Liver (tissue), 9 donors: ENCODE measurements around the gene SMIM14. TPM values are rescaled to one million over a fixed set of nuclear protein-coding genes. Genes with fewer than 3 reads are reported as not detected.

Experiments
- DNase-seq: peaks from one replicate; pipeline ENCODE4 v3.0.0-alpha.2; 2017; ENCODE audit warnings: low spot score
- H3K27ac ChIP-seq, 2 donors: one replicate each; pipeline ENCODE4 v1.7.0; 2013; ENCODE audit warnings: inconsistent platforms in 2 of 2, low read length in 2 of 2, control low read depth in 1 of 2, low read depth in 1 of 2, mild to moderate bottlenecking in 1 of 2
- H3K27me3 ChIP-seq, 4 donors: one replicate each; pipeline versions ENCODE4 v1.6.1 to v1.7.0; 2013; ENCODE audit warnings: low read length in 3 of 4, inconsistent platforms in 1 of 4, mild to moderate bottlenecking in 1 of 4, moderate library complexity in 1 of 4; ENCODE audit not compliant: control insufficient read depth in 4 of 4, insufficient read depth in 4 of 4
- H3K36me3 ChIP-seq, 4 donors: one replicate each; pipeline versions ENCODE4 v1.6.1 to v1.7.0; 2013; ENCODE audit warnings: low read length in 3 of 4, mild to moderate bottlenecking in 3 of 4, low read depth in 1 of 4, moderate library complexity in 1 of 4; ENCODE audit not compliant: control insufficient read depth in 4 of 4, insufficient read depth in 3 of 4
- H3K4me1 ChIP-seq, 4 donors: one replicate each; pipeline versions ENCODE4 v1.6.1 to v1.7.0; 2013; ENCODE audit warnings: low read length in 3 of 4, mild to moderate bottlenecking in 3 of 4, moderate library complexity in 1 of 4; ENCODE audit not compliant: control insufficient read depth in 4 of 4, insufficient read depth in 4 of 4
- H3K4me3 ChIP-seq, 3 donors: one replicate each; pipeline versions ENCODE4 v1.6.1 to v1.7.0; 2013; ENCODE audit warnings: low read length in 3 of 3, control low read depth in 1 of 3, low read depth in 1 of 3, mild to moderate bottlenecking in 1 of 3
- H3K9ac ChIP-seq, 2 donors: one replicate each; pipeline ENCODE4 v1.7.0; 2013; ENCODE audit warnings: low read length in 2 of 2, mild to moderate bottlenecking in 2 of 2, moderate library complexity in 2 of 2, control low read depth in 1 of 2, low read depth in 1 of 2
- H3K9me3 ChIP-seq, 4 donors: one replicate each; pipeline versions ENCODE4 v1.6.1 to v1.7.0; 2013; ENCODE audit warnings: low read length in 3 of 4; ENCODE audit not compliant: control insufficient read depth in 4 of 4
- ATF3 ChIP-seq: IDR thresholded peaks from 2 replicates; pipeline ENCODE4 v1.6.1; 2016; ENCODE audit warnings: antibody characterized with exemption
- CTCF ChIP-seq: fragments of 150-350 bp; IDR thresholded peaks from 2 replicates; pipeline ENCODE4 v1.5.1; 2017; ENCODE audit warnings: improper control_type of control experiment, low read depth, low read length; ENCODE audit not compliant: missing input control
- EGR1 ChIP-seq, 2 donors: IDR thresholded peaks; 2 replicates each; pipeline ENCODE4 v1.6.1; 2016 to 2018; ENCODE audit warnings: antibody characterized with exemption in 2 of 2, low read depth in 2 of 2
- FOXA1 ChIP-seq: IDR thresholded peaks from 2 replicates; pipeline ENCODE4 v1.6.1; 2016; ENCODE audit warnings: antibody characterized with exemption
- FOXA2 ChIP-seq: IDR thresholded peaks from 2 replicates; pipeline ENCODE4 v1.6.1; 2016; ENCODE audit warnings: antibody characterized with exemption
- GABPA ChIP-seq, 2 donors: IDR thresholded peaks in 1 of 2; conservative IDR thresholded peaks in 1 of 2; 2 replicates each; pipeline ENCODE4 v1.6.1; 2016; ENCODE audit warnings: antibody characterized with exemption in 2 of 2, mild to moderate bottlenecking in 1 of 2, moderate library complexity in 1 of 2
- HNF4A ChIP-seq, 2 donors: conservative IDR thresholded peaks; 2 replicates each; pipeline ENCODE4 v1.6.1; 2016; ENCODE audit warnings: antibody characterized with exemption in 2 of 2, mild to moderate bottlenecking in 2 of 2
- HNF4G ChIP-seq: IDR thresholded peaks from 2 replicates; pipeline ENCODE4 v1.6.1; 2016; ENCODE audit warnings: antibody characterized with exemption
- JUND ChIP-seq, 2 donors: IDR thresholded peaks; 2 replicates each; pipeline ENCODE4 v1.6.1; 2016; ENCODE audit warnings: antibody characterized with exemption in 2 of 2
- MAX ChIP-seq: IDR thresholded peaks from 2 replicates; pipeline ENCODE4 v1.6.1; 2016; ENCODE audit warnings: antibody characterized with exemption
- NR2F2 ChIP-seq: IDR thresholded peaks from 2 replicates; pipeline ENCODE4 v1.6.1; 2016; ENCODE audit warnings: antibody characterized with exemption
- RAD21 ChIP-seq, 2 donors: IDR thresholded peaks; 2 replicates each; pipeline ENCODE4 v1.6.1; 2016; ENCODE audit warnings: antibody characterized with exemption in 2 of 2, mild to moderate bottlenecking in 2 of 2
- REST ChIP-seq: IDR thresholded peaks from 2 replicates; pipeline ENCODE4 v1.6.1; 2016; ENCODE audit warnings: antibody characterized with exemption, mild to moderate bottlenecking
- RXRA ChIP-seq, 2 donors: IDR thresholded peaks; 2 replicates each; pipeline ENCODE4 v1.6.1; 2017 to 2018; ENCODE audit warnings: antibody characterized with exemption in 2 of 2, mild to moderate bottlenecking in 1 of 2
- SP1 ChIP-seq: IDR thresholded peaks from 2 replicates; pipeline ENCODE4 v1.6.1; 2018; ENCODE audit warnings: antibody characterized with exemption, mild to moderate bottlenecking
- TAF1 ChIP-seq: conservative IDR thresholded peaks from 2 replicates; pipeline ENCODE4 v1.6.1; 2016; ENCODE audit warnings: antibody characterized with exemption, mild to moderate bottlenecking
- YY1 ChIP-seq: IDR thresholded peaks from 2 replicates; pipeline ENCODE4 v1.6.1; 2016; ENCODE audit warnings: antibody characterized with exemption, mild to moderate bottlenecking
- ZBTB33 ChIP-seq: IDR thresholded peaks from 2 replicates; pipeline ENCODE4 v1.6.1; 2016; ENCODE audit warnings: antibody characterized with exemption
- WGBS: extraction: QIAGEN DNeasy Blood & Tissue Kit; methylation state at CpG from one replicate; pipeline ENCODE4 v1.1.7; 2013; 5-methylcytosine and 5-hydroxymethylcytosine counted together
- polyA plus RNA-seq, 2 donors: library from polyadenylated mRNA; stranded (reverse) in 1 of 2; unstranded in 1 of 2; fragments of 200-250 nt in 1 of 2; fragments of >200 nt in 1 of 2; fragmentation: Nextera tagmentation in 1 of 2; extraction: Ambion mirVana in 1 of 2; gene quantifications; one replicate each; pipeline versions ENCODE4 v1.2.1 to v1.2.3, GENCODE V29; 2013 to 2015
- total RNA-seq, 2 donors: library from RNA; depleted of rRNA; stranded (reverse); fragments of >200 nt; gene quantifications; one replicate each; pipeline ENCODE4 v1.2.3, GENCODE V29; 2014
- donor health status: healthy.
- donor health status: healthy.
- donor health status: healthy.
- donor health status: healthy.
- donor health status: healthy.

The SMIM14 gene
- total and polyA plus RNA-seq, 4 donors: 21.1 to 311 (median 91.6) TPM

- no peak overlapping the region for H3K9ac ChIP-seq
- H3K4me3 ChIP-seq: no peak overlapping the region
- no peak overlapping the region for H3K27ac ChIP-seq
- H3K27me3 ChIP-seq: no peaks in the 10 kb centered on the region
- peaks cover 0 to 2% (median 0%) of the 10 kb centered on the region in 4 donors for H3K36me3 ChIP-seq
- H3K4me1 ChIP-seq: peaks cover 0 to 29% (median 19%) of the 10 kb centered on the region in 4 donors
- WGBS: 58% methylated on average over 5 of the region's 5 CpGs
- no peak for TF ChIP-seq REST
- TF ChIP-seq ZBTB33: no peak
- TF ChIP-seq SP1: no peak
- no peak for TF ChIP-seq YY1
- no peak for TF ChIP-seq EGR1 (IDR thresholded peaks at IDR 0.05; ENCODE audit: low read depth in 2 of 2)
- no peak for TF ChIP-seq RXRA (IDR thresholded peaks at IDR 0.05)
- TF ChIP-seq HNF4G: no peak
- TF ChIP-seq RAD21 (IDR thresholded peaks at IDR 0.05): no peak
- no peak for TF ChIP-seq FOXA1
- no peak for TF ChIP-seq CTCF
- no peak for TF ChIP-seq ATF3
- no peak for TF ChIP-seq GABPA (IDR thresholded peaks at IDR 0.05 in 1 of 2, conservative IDR thresholded peaks at IDR 0.05 in 1 of 2)
- TF ChIP-seq JUND (IDR thresholded peaks at IDR 0.05): no peak
- no peak for TF ChIP-seq HNF4A (conservative IDR thresholded peaks at IDR 0.05)
- TF ChIP-seq TAF1: no peak
- no peak for TF ChIP-seq NR2F2
- no peak for TF ChIP-seq FOXA2
- no peak for TF ChIP-seq MAX
- no peaks in the 10 kb centered on the region for H3K9me3 ChIP-seq
- no peak for DNase-seq
These were observed 95.6 kb downstream of the SMIM14 start for GRCh38 chr4:39543034-39543433.
